ENCODE data around the gene MESD. TPM values are rescaled to one million over a fixed set of nuclear protein-coding genes. Genes with fewer than 3 reads are reported as not detected.

MESD gene
- total and polyA plus RNA-seq, 9 of the 15 experiments (the other 6 are each of a cell fraction or from before 2014, with no cell fraction given) = 11.3 to 39.7 (median 22.8) TPM

GRCh38 chr15:80931721-80932512 is 57.7 kb downstream of the MESD start:
- in situ Hi-C loops (cut with MboI) = no loop called here
- BruUV-seq (replicated peaks) = no TSS peak
- Histone ChIP-seq H3K9me1 (ENCODE audit: control insufficient read depth, insufficient read depth, low read length) (no peaks in the 10 kb centered on the region), H2AFZ (ENCODE audit: low read depth, low read length) (no peak overlapping the region), H3K4me2 (ENCODE audit: insufficient read depth, low read length) (no peak overlapping the region), H3K36me3 (ENCODE audit: control insufficient read depth, insufficient read depth, low read length) (no peaks in the 10 kb centered on the region), H4K20me1 (replicated peaks; ENCODE audit: control insufficient read depth, insufficient read depth, low read length) (0 out of 2 replicates have a peak, but pooled peaks cover 11% of the 10 kb centered on the region), H3K9me3 (replicated peaks; ENCODE audit: control insufficient read depth, insufficient read depth, low read depth, low read length) (no peaks in the 10 kb centered on the region), H3K27ac (ENCODE audit: extremely low read depth, low read depth, low read length) (no peak overlapping the region), H3K27me3 (ENCODE audit: control insufficient read depth in 2 of 2, insufficient read depth in 2 of 2, low read length in 2 of 2) (peaks cover 14 to 38% of the 10 kb centered on the region in 2 experiments; a peak in 4 of 5 replicates), H3K9ac (ENCODE audit: insufficient read depth in 1 of 2, low read depth in 2 of 2, low read length in 2 of 2) (no peak overlapping the region), H3K4me1 (replicated peaks in 1 of 2; ENCODE audit: control insufficient read depth in 2 of 2, insufficient read depth in 2 of 2, low read length in 2 of 2) (peaks cover 0 to 13% of the 10 kb centered on the region in 2 experiments; a peak in 2 of 5 replicates), H3K4me3 (no peak overlapping the region), H3K79me2 (ENCODE audit: control insufficient read depth, insufficient read depth, low read length) (no peaks in the 10 kb centered on the region)
- POLR2A ChIA-PET = interaction anchor here (0.6 kb wide), 1 partner anchor 205 kb away, joined by 3 read pairs; no protein-coding TSS in a partner anchor
- ATAC-seq = no peak
- no peak for FAIRE-seq
- intact Hi-C loops (cut with micrococcal nuclease) = no loop called here
- 32% methylated on average over 20 of the region's 20 CpGs for WGBS (ENCODE audit: insufficient coverage, low coverage, missing lambda C conversion rate)
- CTCF ChIA-PET (ENCODE audit: low intra/inter-chr PET ratio) = no interaction called here
- DNase-seq (ENCODE audit: extremely low read depth in 1 of 4, low spot score in 3 of 4) = no peak
- no peak for TF ChIP-seq IRF2 (CRISPR knock-in tag; IDR thresholded peaks at IDR 0.05)
- TF ChIP-seq ETV6 (IDR thresholded peaks at IDR 0.05; ENCODE audit: borderline replicate concordance in 1 of 2, low read depth in 2 of 2, low read length in 1 of 2) = no peak
- no peak for TF ChIP-seq ETV6 (CRISPR knock-in tag; IDR thresholded peaks at IDR 0.05; ENCODE audit: borderline replicate concordance)
- TF ChIP-seq ZNF707 (CRISPR knock-in tag; conservative IDR thresholded peaks at IDR 0.05) = no peak
- no peak for TF ChIP-seq ZSCAN29 (IDR thresholded peaks at IDR 0.05)
- TF ChIP-seq SRF (CRISPR knock-in tag; IDR thresholded peaks at IDR 0.05) = no peak
- TF ChIP-seq ESRRA (IDR thresholded peaks at IDR 0.05; ENCODE audit: borderline replicate concordance, low read depth) = no peak
- TF ChIP-seq TAF15 (IDR thresholded peaks at IDR 0.05; ENCODE audit: low read depth, low read length) = no peak
- TF ChIP-seq STAG1 (CRISPR knock-in tag; IDR thresholded peaks at IDR 0.05; ENCODE audit: borderline replicate concordance) = no peak
- TF ChIP-seq USF2 (CRISPR knock-in tag; IDR thresholded peaks at IDR 0.05) = no peak
- no peak for TF ChIP-seq NCOA4 (IDR thresholded peaks at IDR 0.05; ENCODE audit: partially characterized antibody)
- no peak for TF ChIP-seq TCF3 (CRISPR knock-in tag; IDR thresholded peaks at IDR 0.05)
- TF ChIP-seq ZNF639 (CRISPR knock-in tag; conservative IDR thresholded peaks at IDR 0.05 in 1 of 2, IDR thresholded peaks at IDR 0.05 in 1 of 2) = no peak
- TF ChIP-seq ZNF282 (CRISPR knock-in tag; IDR thresholded peaks at IDR 0.05) = no peak
- TF ChIP-seq STAT5B (CRISPR knock-in tag; IDR thresholded peaks at IDR 0.05) = no peak
